Progenitor cell of endocrine pancreas (in vitro differentiated cells): ENCODE data around the gene MARCHF3. TPM values are rescaled to one million over a fixed set of nuclear protein-coding genes. Genes with fewer than 3 reads are reported as not detected.

Experiments
- DNase-seq: peaks from one replicate; pipeline ENCODE4 v3.0.0; 2021; ENCODE audit warnings: low spot score; ENCODE audit not compliant: unreplicated experiment
- H3K27ac Mint-ChIP-seq: 2 replicates; pipeline ENCODE4 v1.8.0; 2021; ENCODE audit warnings: mild to moderate bottlenecking, moderate library complexity, mixed read lengths
- H3K27me3 Mint-ChIP-seq: 2 replicates; pipeline ENCODE4 v1.8.0; 2021; ENCODE audit warnings: mixed read lengths
- H3K36me3 Mint-ChIP-seq: 2 replicates; pipeline ENCODE4 v1.8.0; 2022; ENCODE audit warnings: mixed read lengths; ENCODE audit not compliant: insufficient read depth
- H3K4me1 Mint-ChIP-seq: 2 replicates; pipeline ENCODE4 v1.8.0; 2021; ENCODE audit warnings: low read depth, mixed read lengths
- H3K4me3 Mint-ChIP-seq: 2 replicates; pipeline ENCODE4 v1.8.0; 2021; ENCODE audit warnings: low read depth, mild to moderate bottlenecking, moderate library complexity, mixed read lengths
- H3K9me3 Mint-ChIP-seq: 2 replicates; pipeline ENCODE4 v1.8.0; 2021; ENCODE audit warnings: low read depth, mixed read lengths
- CTCF ChIP-seq: fragments of 200-600 bp; sonication (generic); IDR thresholded peaks from one replicate; pipeline ENCODE4 v1.5.0; 2021; ENCODE audit warnings: antibody characterized with exemption, mild to moderate bottlenecking; ENCODE audit not compliant: unreplicated experiment
- total RNA-seq: library from RNA; stranded (reverse); gene quantifications from 2 replicates; pipeline ENCODE4 v1.2.1, GENCODE V29; 2021

MARCHF3 gene
- total RNA-seq, 1 donor from 2014 or later, result 11.6 TPM

DNA sequence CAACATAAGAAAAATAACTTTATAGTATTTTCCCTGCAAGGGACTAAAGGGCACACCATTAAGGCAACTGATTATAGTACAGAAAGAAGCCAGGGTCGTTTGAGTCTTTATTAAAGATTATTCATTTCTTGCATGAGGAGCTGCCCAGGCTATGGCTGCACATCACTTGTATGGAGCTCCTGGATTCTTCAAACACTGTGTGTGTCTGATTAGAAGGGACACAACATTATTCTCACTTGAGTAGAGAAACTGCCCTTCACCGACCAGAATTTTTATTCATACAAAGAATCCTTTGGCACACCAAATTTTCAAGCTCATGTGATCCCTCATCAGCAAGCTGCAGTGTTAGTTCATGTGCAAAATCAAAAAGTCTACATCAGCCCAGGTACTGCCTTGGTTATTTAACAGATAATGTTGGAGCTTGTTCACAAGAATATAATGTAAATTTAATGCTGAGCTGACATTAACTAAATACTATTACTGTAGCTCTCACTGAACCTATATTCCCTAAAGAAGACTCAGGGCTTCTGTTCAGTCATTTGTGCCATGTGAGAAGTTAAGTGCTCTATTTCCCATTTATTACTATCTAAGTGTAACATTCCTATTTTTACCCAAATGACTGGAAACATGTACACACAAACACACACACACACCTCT is 33.0 kb upstream of the MARCHF3 start:
- no peak for TF ChIP-seq CTCF
- no peak for DNase-seq
- H3K4me3 Mint-ChIP-seq, result no peak overlapping the region
- H3K4me1 Mint-ChIP-seq, result peaks cover 8% of the 10 kb centered on the region
- peaks cover 1% of the 10 kb centered on the region for H3K36me3 Mint-ChIP-seq
- no peaks in the 10 kb centered on the region for H3K9me3 Mint-ChIP-seq
- H3K27ac Mint-ChIP-seq, result no peak overlapping the region
- H3K27me3 Mint-ChIP-seq, result no peaks in the 10 kb centered on the region

GRCh38 chr5:127061956-127062355 is 31.6 kb upstream of the MARCHF3 start:
- no peaks in the 10 kb centered on the region for H3K27me3 Mint-ChIP-seq
- DNase-seq, result no peak
- peaks cover 6% of the 10 kb centered on the region for H3K36me3 Mint-ChIP-seq
- no peaks in the 10 kb centered on the region for H3K9me3 Mint-ChIP-seq
- no peak overlapping the region for H3K27ac Mint-ChIP-seq
- no peak overlapping the region for H3K4me3 Mint-ChIP-seq
- TF ChIP-seq CTCF, result no peak
- peaks cover 8% of the 10 kb centered on the region for H3K4me1 Mint-ChIP-seq

DNA sequence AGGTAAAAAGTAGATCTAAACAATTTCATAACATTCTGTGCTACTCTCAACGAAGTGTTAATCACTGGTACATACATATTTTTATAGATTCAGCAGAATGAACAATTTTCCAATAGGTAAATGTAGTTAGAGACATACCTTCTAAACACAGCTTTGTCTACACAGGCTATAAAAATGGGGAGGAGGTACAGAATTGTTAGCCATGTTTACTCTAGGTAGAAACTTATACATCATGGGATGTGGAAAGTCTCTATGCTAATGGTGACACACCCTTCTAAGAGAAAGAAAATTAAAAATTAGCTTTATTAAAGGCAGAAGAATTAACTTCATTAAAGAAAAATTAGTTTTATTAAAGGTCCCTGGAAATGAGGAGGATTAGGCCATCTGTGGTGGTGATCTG is 31.2 kb upstream of the MARCHF3 start:
- DNase-seq, result no peak
- Mint-ChIP-seq H3K4me3 (no peak overlapping the region), H3K36me3 (peaks cover 7% of the 10 kb centered on the region), H3K9me3 (no peaks in the 10 kb centered on the region), H3K27me3 (no peaks in the 10 kb centered on the region), H3K27ac (no peak overlapping the region), H3K4me1 (peaks cover 8% of the 10 kb centered on the region)
- TF ChIP-seq CTCF, result no peak

- H3K4me1 Mint-ChIP-seq, result peaks cover 8% of the 10 kb centered on the region
- H3K27me3 Mint-ChIP-seq, result no peaks in the 10 kb centered on the region
- H3K9me3 Mint-ChIP-seq, result peaks cover 7% of the 10 kb centered on the region
- peaks cover 14% of the 10 kb centered on the region for H3K36me3 Mint-ChIP-seq
- H3K4me3 Mint-ChIP-seq, result no peak overlapping the region
- H3K27ac Mint-ChIP-seq, result no peak overlapping the region
- no peak for TF ChIP-seq CTCF
- no peak for DNase-seq
These were observed 30.2 kb upstream of the MARCHF3 start for GRCh38 chr5:127060470-127060985.

GRCh38 chr5:127056896-127057295 is 26.5 kb upstream of the MARCHF3 start:
- Mint-ChIP-seq H3K4me1 (peaks cover 8% of the 10 kb centered on the region), H3K27me3 (no peaks in the 10 kb centered on the region), H3K4me3 (no peak overlapping the region), H3K9me3 (peaks cover 7% of the 10 kb centered on the region), H3K36me3 (peaks cover 18% of the 10 kb centered on the region), H3K27ac (no peak overlapping the region)
- TF ChIP-seq CTCF, result no peak
- DNase-seq, result no peak
